GM19467 (cell line): Measurements from ENCODE around the gene OR2AJ1.

ENCODE experiments used
- ATAC-seq: cut with Tn5 transposase; IDR thresholded peaks from one replicate; pipeline ENCODE4 v1.9.1; 2021; ENCODE audit warnings: mild to moderate bottlenecking, moderate library complexity; ENCODE audit not compliant: unreplicated experiment

OR2AJ1 gene

GRCh38 chr1:247953408-247953807, 28.7 kb downstream of the OR2AJ1 start:
- no peak for ATAC-seq

- no peak for ATAC-seq
These were observed 37.1 kb downstream of the OR2AJ1 start for GRCh38 chr1:247961791-247962190.

GRCh38 chr1:247962911-247963588, 38.4 kb downstream of the OR2AJ1 start:
- ATAC-seq: no peak

- ATAC-seq: no peak
These were observed 40.2 kb downstream of the OR2AJ1 start, which contains the start of gene OR2AK2 for GRCh38 chr1:247964933-247965332. Gene OR2AK2 (plus strand): TSS chr1:247965233. CDS start chr1:247965377, 144 bp downstream.

GRCh38 chr1:247966532-247967204, 42.0 kb downstream of the OR2AJ1 start:
- peak; percentile 59 for ATAC-seq
